Measurements from ENCODE around the gene TAF7.

Gene TAF7

DNA sequence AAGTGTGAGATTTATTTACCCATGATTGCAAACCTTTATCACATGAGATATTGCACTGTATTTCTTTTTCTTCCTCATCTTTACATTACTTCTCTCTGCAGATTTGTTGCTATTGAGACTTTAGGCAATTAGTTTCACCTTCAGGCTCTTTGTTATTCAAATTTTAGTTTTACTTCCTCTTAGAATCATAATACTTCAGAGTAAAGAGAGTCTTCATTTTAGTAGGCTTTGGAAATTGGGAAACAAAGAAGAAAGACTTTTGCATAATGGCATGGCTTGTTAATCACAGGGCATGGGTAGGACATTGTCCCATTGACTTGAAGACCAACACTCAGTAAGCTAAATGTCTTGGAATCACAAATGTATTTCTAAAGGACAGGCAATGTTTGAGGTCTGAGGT lies 42.1 kb upstream of the TAF7 start:
- no peak for TF ChIP-seq CTCF (IDR thresholded peaks at IDR 0.05; ENCODE audit: insufficient read depth, low read length)
- TF ChIP-seq, protein P1, sequence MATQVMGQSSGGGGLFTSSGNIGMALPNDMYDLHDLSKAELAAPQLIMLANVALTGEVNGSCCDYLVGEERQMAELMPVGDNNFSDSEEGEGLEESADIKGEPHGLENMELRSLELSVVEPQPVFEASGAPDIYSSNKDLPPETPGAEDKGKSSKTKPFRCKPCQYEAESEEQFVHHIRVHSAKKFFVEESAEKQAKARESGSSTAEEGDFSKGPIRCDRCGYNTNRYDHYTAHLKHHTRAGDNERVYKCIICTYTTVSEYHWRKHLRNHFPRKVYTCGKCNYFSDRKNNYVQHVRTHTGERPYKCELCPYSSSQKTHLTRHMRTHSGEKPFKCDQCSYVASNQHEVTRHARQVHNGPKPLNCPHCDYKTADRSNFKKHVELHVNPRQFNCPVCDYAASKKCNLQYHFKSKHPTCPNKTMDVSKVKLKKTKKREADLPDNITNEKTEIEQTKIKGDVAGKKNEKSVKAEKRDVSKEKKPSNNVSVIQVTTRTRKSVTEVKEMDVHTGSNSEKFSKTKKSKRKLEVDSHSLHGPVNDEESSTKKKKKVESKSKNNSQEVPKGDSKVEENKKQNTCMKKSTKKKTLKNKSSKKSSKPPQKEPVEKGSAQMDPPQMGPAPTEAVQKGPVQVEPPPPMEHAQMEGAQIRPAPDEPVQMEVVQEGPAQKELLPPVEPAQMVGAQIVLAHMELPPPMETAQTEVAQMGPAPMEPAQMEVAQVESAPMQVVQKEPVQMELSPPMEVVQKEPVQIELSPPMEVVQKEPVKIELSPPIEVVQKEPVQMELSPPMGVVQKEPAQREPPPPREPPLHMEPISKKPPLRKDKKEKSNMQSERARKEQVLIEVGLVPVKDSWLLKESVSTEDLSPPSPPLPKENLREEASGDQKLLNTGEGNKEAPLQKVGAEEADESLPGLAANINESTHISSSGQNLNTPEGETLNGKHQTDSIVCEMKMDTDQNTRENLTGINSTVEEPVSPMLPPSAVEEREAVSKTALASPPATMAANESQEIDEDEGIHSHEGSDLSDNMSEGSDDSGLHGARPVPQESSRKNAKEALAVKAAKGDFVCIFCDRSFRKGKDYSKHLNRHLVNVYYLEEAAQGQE (IDR thresholded peaks at IDR 0.05; ENCODE audit: insufficient replicate concordance, low read depth), result no peak
- no peak for TF ChIP-seq GABPA (IDR thresholded peaks at IDR 0.05; ENCODE audit: low read depth)
- no peak for TF ChIP-seq SPI1 (IDR thresholded peaks at IDR 0.05; ENCODE audit: borderline replicate concordance, low read depth)
- TF ChIP-seq POLR2AphosphoS5 (IDR thresholded peaks at IDR 0.05; ENCODE audit: low read depth), result no peak
- no peak overlapping the region for H3K27ac ChIP-seq (replicated peaks)
- DNase-seq (ENCODE audit: low read depth in 1 of 2, low spot score in 1 of 2), result no peak
- H3K27me3 ChIP-seq (ENCODE audit: insufficient read depth, poor library complexity, severe bottlenecking), result no peaks in the 10 kb centered on the region
- H3K4me3 ChIP-seq (replicated peaks; ENCODE audit: insufficient read depth, low read length), result no peak overlapping the region

DNA sequence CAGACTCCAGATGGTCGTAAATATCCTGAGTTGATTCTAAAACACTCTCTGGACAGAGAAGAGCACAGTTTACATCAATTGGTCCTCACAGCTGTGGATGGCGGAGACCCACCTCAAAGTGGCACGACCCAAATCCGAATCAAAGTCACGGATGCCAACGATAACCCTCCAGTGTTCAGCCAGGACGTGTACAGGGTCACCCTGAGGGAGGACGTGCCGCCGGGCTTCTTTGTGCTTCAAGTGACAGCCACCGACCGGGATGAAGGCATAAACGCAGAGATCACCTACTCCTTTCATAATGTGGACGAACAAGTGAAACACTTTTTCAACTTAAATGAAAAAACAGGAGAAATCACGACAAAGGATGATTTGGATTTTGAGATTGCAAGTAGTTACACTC lies 40.1 kb upstream of the TAF7 start:
- no peaks in the 10 kb centered on the region for H3K27me3 ChIP-seq (ENCODE audit: insufficient read depth, poor library complexity, severe bottlenecking)
- no peak overlapping the region for H3K27ac ChIP-seq (replicated peaks)
- H3K4me3 ChIP-seq (replicated peaks; ENCODE audit: insufficient read depth, low read length), result no peak overlapping the region
- DNase-seq (ENCODE audit: low read depth in 1 of 2, low spot score in 1 of 2), result no peak
- TF ChIP-seq, protein P1 (IDR thresholded peaks at IDR 0.05; ENCODE audit: insufficient replicate concordance, low read depth), result no peak

- no peak within 1 kb of the TSS for H3K4me3 ChIP-seq (replicated peaks; ENCODE audit: insufficient read depth, low read length)
- no peak within 1 kb of the TSS for H3K27ac ChIP-seq (replicated peaks)
- H3K27me3 ChIP-seq (ENCODE audit: insufficient read depth, poor library complexity, severe bottlenecking), result no peaks in the 10 kb centered on the region
- no peak for DNase-seq (ENCODE audit: low read depth in 1 of 2, low spot score in 1 of 2)
- TF ChIP-seq SPI1 (IDR thresholded peaks at IDR 0.05; ENCODE audit: borderline replicate concordance, low read depth) (no peak), GABPA (IDR thresholded peaks at IDR 0.05; ENCODE audit: low read depth) (no peak), CTCF (IDR thresholded peaks at IDR 0.05; ENCODE audit: insufficient read depth, low read length) (no peak), POLR2AphosphoS5 (IDR thresholded peaks at IDR 0.05; ENCODE audit: low read depth) (no peak)
- TF ChIP-seq, protein P1 (IDR thresholded peaks at IDR 0.05; ENCODE audit: insufficient replicate concordance, low read depth), result no peak
These were observed 39.3 kb upstream of the TAF7 start, which contains the start of gene PCDHGB2 for GRCh38 chr5:141359790-141360426. Gene PCDHGB2 (plus strand): TSS chr5:141359994. CDS start chr5:141360136, 142 bp downstream.

Data from HL-60 (cell line).